ENCODE data around the gene MAP3K13.

DNA sequence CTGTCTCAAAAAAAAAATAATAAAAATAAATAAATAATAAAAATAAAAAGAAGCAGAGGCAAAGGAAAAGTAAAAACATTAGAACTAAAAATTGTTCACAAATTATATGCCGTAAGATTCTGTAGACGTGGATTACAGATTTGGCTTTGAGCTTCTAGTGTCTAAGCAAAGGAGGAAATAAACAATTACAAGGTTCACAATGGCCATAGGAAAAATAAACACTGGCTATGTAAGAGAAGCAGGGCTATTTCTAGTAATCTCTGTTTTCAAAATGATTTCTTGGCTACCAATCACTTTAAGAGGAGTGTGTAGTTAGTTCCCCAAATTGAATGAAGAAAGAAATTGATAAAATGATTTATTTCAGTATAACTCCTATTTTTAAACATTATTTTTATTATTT is 81.4 kb downstream of the MAP3K13 start:
- no peak for TF ChIP-seq POLR2A (IDR thresholded peaks at IDR 0.05; ENCODE audit: low read depth)
- TF ChIP-seq, protein P1, sequence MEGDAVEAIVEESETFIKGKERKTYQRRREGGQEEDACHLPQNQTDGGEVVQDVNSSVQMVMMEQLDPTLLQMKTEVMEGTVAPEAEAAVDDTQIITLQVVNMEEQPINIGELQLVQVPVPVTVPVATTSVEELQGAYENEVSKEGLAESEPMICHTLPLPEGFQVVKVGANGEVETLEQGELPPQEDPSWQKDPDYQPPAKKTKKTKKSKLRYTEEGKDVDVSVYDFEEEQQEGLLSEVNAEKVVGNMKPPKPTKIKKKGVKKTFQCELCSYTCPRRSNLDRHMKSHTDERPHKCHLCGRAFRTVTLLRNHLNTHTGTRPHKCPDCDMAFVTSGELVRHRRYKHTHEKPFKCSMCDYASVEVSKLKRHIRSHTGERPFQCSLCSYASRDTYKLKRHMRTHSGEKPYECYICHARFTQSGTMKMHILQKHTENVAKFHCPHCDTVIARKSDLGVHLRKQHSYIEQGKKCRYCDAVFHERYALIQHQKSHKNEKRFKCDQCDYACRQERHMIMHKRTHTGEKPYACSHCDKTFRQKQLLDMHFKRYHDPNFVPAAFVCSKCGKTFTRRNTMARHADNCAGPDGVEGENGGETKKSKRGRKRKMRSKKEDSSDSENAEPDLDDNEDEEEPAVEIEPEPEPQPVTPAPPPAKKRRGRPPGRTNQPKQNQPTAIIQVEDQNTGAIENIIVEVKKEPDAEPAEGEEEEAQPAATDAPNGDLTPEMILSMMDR (IDR thresholded peaks at IDR 0.05), result no peak

Measured in esophagus muscularis mucosa (tissue), 3 donors.